HG03108 (cell line): ENCODE results near the gene NUDT21.
"Not testable (repeated sequence)": the region's sequence is repeated elsewhere in the genome, so short reads cannot be mapped to it uniquely, and the experiment has no call there.

Experiments used
- ATAC-seq: cut with Tn5 transposase; IDR thresholded peaks from one replicate; pipeline ENCODE4 v1.9.1; 2021; ENCODE audit warnings: moderate library complexity; ENCODE audit not compliant: unreplicated experiment

NUDT21 gene

DNA sequence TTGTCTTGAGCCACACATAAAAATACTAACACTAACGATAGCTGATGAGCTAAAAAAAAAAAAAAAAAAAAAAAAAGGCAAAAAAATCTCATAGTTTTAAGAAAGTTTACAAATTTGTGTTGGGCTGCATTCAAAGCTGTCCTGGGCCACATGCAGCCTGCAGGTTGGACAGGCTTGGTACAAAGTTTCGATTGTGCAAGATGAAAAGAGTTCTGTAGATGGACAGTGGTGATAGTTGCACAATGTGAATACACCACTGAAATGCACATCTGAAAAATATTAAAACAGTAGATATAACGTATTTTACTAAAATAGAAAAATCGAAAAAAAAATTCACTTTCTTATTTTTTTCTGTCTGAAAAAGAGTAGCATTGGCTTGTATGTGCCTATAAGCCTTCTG, 68.7 kb downstream of the NUDT21 start:
- ATAC-seq, result no peak

DNA sequence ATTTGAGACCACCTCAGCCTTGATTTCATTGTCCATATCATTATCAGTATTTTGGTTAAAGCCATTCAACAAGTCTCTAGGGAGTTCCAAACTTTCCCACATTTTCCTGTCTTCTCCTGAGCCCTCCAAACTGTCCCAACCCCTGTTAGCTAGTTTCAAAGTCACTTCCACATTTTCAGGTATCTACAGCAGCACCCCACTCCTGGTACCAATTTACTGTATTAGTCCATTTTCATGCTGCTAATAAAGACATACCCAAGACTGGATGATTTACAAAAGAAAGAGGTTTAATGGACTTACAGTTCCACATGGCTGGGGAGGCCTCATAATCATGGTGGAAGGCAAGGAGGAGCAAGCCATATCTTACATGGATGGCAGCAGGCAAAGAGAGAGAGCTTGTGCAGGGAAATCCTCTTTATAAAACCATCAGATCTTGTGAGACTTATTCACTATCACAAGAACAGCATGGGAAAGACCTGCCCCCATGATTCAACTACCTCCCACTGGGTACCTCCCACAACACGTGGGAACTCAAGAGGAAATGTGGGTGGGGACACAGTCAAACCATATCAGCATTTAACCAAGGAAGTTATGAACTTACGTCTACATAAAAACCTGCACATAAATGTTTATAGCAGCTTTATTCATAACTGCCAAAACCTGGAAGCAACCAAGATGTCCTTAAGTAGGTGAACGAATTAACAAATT, 70.2 kb downstream of the NUDT21 start:
- ATAC-seq, result not testable (repeated sequence)
